ENCODE measurements around the gene SUGP1. TPM values are rescaled to one million over a fixed set of nuclear protein-coding genes. Genes with fewer than 3 reads are reported as not detected.
"Not testable (repeated sequence)": the region's sequence is repeated elsewhere in the genome, so short reads cannot be mapped to it uniquely, and the experiment has no call there.

Gene SUGP1
- total RNA-seq, 4 donors from 2014 or later: 20.0 to 45.1 (median 37.4) TPM

GRCh38 chr19:19354007-19354406, 33.7 kb upstream of the SUGP1 start:
- DNase-seq: no peak
- intact Hi-C loops (cut with DNase I): no loop called here
- WGBS, 2 donors: 90 to 100% methylated on average over 2 to 5 of the region's 5 CpGs
- H3K27ac ChIP-seq: no peak overlapping the region
- no peak overlapping the region for H3K4me3 ChIP-seq (replicated peaks in 1 of 3)
- H3K36me3 ChIP-seq: peaks cover 67 to 70% of the 10 kb centered on the region in 2 donors
- H3K9me3 ChIP-seq: no peaks in the 10 kb centered on the region
- H3K27me3 ChIP-seq: no peaks in the 10 kb centered on the region
- no peaks in the 10 kb centered on the region for H3K4me1 ChIP-seq
- TF ChIP-seq POLR2A (IDR thresholded peaks at IDR 0.05) (no peak), CTCF (IDR thresholded peaks at IDR 0.05) (no peak)

GRCh38 chr19:19352823-19353222, 32.5 kb upstream of the SUGP1 start:
- peaks cover 77 to 82% of the 10 kb centered on the region in 2 donors for H3K36me3 ChIP-seq
- no peaks in the 10 kb centered on the region for H3K4me1 ChIP-seq
- intact Hi-C loops (cut with DNase I): no loop called here
- no peak overlapping the region for H3K27ac ChIP-seq
- no peak for TF ChIP-seq CTCF (IDR thresholded peaks at IDR 0.05)
- no peak for TF ChIP-seq POLR2A (IDR thresholded peaks at IDR 0.05)
- DNase-seq: no peak
- H3K4me3 ChIP-seq (replicated peaks in 1 of 3): no peak overlapping the region
- H3K27me3 ChIP-seq: no peaks in the 10 kb centered on the region
- H3K9me3 ChIP-seq: no peaks in the 10 kb centered on the region
- 95 to 97% methylated on average over 4 to 6 of the region's 8 CpGs for WGBS, 2 donors

- H3K27me3 ChIP-seq; DNase-seq; H3K4me3 ChIP-seq (replicated peaks in 1 of 3); H3K4me1 ChIP-seq; H3K27ac ChIP-seq; intact Hi-C loops (cut with DNase I); H3K9me3 ChIP-seq: not testable (repeated sequence)
- WGBS, 2 donors: 95 to 100% methylated on average over 8 of the region's 8 CpGs
- peaks cover 82 to 92% of the 10 kb centered on the region in 2 donors for H3K36me3 ChIP-seq
Observed at GRCh38 chr19:19350756-19351155, 30.4 kb upstream of the SUGP1 start.

- TF ChIP-seq POLR2A (IDR thresholded peaks at IDR 0.05) (no peak), CTCF (IDR thresholded peaks at IDR 0.05) (no peak)
- H3K4me3 ChIP-seq (replicated peaks in 1 of 3): no peak overlapping the region
- DNase-seq: no peak
- peaks cover 82 to 92% of the 10 kb centered on the region in 2 donors for H3K36me3 ChIP-seq
- no peaks in the 10 kb centered on the region for H3K4me1 ChIP-seq
- H3K27ac ChIP-seq: no peak overlapping the region
- no peaks in the 10 kb centered on the region for H3K9me3 ChIP-seq
- no peaks in the 10 kb centered on the region for H3K27me3 ChIP-seq
- intact Hi-C loops (cut with DNase I): no loop called here
- WGBS, 2 donors: 90 to 98% methylated on average over 5 to 6 of the region's 7 CpGs
Observed at GRCh38 chr19:19349365-19349764, 29.1 kb upstream of the SUGP1 start.

GRCh38 chr19:19348266-19348665, 28.0 kb upstream of the SUGP1 start:
- no peaks in the 10 kb centered on the region for H3K4me1 ChIP-seq
- TF ChIP-seq POLR2A (IDR thresholded peaks at IDR 0.05) (no peak), CTCF (IDR thresholded peaks at IDR 0.05) (no peak)

More at GRCh38 chr19:19348266-19348665, 28.0 kb upstream of the SUGP1 start:
- Histone ChIP-seq H3K27me3 (no peaks in the 10 kb centered on the region), H3K36me3 (peaks cover 82 to 92% of the 10 kb centered on the region in 2 donors), H3K27ac (no peak overlapping the region), H3K4me3 (replicated peaks in 1 of 3) (no peak overlapping the region), H3K9me3 (no peaks in the 10 kb centered on the region)
- 83 to 85% methylated on average over 7 of the region's 9 CpGs for WGBS, 2 donors
- intact Hi-C loops (cut with DNase I): no loop called here
- DNase-seq: no peak
